ENCODE measurements around the gene DCTD. TPM values are rescaled to one million over a fixed set of nuclear protein-coding genes. Genes with fewer than 3 reads are reported as not detected.

The DCTD gene
- total and polyA plus RNA-seq, 10 donors: 40.4 to 97.2 (median 72.7) TPM

GRCh38 chr4:182893474-182894080 is 23.6 kb downstream of the DCTD start:
- intact Hi-C loops (cut with DNase I; ENCODE audit: low total_unique reads): no loop called here
- Histone ChIP-seq H3K36me3 (peaks cover 9 to 97% (median 77%) of the 10 kb centered on the region in 6 donors), H3K27ac (no peak overlapping the region), H3K4me3 (no peak overlapping the region), H3K27me3 (replicated peaks in 1 of 7) (no peaks in the 10 kb centered on the region), H3K4me1 (peaks cover 0 to 8% (median 3%) of the 10 kb centered on the region in 6 donors), H3K9me3 (no peaks in the 10 kb centered on the region)
- WGBS, 5 donors: 94 to 96% (median 95%) methylated on average over 17 to 19 of the region's 19 CpGs
- no peak for TF ChIP-seq POLR2A (IDR thresholded peaks at IDR 0.05)
- TF ChIP-seq, protein P1, sequence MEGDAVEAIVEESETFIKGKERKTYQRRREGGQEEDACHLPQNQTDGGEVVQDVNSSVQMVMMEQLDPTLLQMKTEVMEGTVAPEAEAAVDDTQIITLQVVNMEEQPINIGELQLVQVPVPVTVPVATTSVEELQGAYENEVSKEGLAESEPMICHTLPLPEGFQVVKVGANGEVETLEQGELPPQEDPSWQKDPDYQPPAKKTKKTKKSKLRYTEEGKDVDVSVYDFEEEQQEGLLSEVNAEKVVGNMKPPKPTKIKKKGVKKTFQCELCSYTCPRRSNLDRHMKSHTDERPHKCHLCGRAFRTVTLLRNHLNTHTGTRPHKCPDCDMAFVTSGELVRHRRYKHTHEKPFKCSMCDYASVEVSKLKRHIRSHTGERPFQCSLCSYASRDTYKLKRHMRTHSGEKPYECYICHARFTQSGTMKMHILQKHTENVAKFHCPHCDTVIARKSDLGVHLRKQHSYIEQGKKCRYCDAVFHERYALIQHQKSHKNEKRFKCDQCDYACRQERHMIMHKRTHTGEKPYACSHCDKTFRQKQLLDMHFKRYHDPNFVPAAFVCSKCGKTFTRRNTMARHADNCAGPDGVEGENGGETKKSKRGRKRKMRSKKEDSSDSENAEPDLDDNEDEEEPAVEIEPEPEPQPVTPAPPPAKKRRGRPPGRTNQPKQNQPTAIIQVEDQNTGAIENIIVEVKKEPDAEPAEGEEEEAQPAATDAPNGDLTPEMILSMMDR (IDR thresholded peaks at IDR 0.05 in 8 of 11, conservative IDR thresholded peaks at IDR 0.05 in 3 of 11): no peak
- no peak for TF ChIP-seq POLR2AphosphoS5 (IDR thresholded peaks at IDR 0.05)
- peak; percentile 65 for DNase-seq

DNA sequence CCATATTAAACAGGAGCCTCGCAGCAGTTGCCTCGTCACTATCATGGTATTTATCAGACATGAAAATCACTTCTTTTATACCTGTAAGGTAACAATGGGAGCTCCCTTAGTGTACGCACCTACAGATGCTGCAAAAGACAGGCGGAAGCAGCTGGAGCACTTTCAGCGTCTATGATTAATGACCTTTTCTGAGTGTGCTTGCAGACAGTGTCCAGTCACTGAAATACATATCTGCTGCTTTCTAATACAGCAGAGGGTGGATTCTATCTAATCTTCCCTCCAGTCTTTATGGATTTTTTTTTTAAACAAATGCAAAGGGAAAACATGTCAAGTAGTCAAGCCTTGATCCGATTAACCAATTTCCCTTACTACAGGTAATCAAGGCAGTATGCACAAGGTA is 24.1 kb downstream of the DCTD start:
- H3K27me3 ChIP-seq (replicated peaks in 1 of 7): no peaks in the 10 kb centered on the region
- DNase-seq: no peak
- peaks cover 9 to 97% (median 80%) of the 10 kb centered on the region in 6 donors for H3K36me3 ChIP-seq
- WGBS, 5 donors: 90 to 97% (median 93%) methylated on average over 6 of the region's 6 CpGs
- H3K9me3 ChIP-seq: no peaks in the 10 kb centered on the region
- intact Hi-C loops (cut with DNase I; ENCODE audit: low total_unique reads): no loop called here
- no peak overlapping the region for H3K27ac ChIP-seq
- TF ChIP-seq POLR2AphosphoS5 (IDR thresholded peaks at IDR 0.05) (no peak), POLR2A (IDR thresholded peaks at IDR 0.05) (no peak)
- TF ChIP-seq, protein P1 (IDR thresholded peaks at IDR 0.05 in 8 of 11, conservative IDR thresholded peaks at IDR 0.05 in 3 of 11): no peak
- H3K4me1 ChIP-seq: peaks cover 0 to 6% (median 2%) of the 10 kb centered on the region in 6 donors
- H3K4me3 ChIP-seq: no peak overlapping the region

DNA sequence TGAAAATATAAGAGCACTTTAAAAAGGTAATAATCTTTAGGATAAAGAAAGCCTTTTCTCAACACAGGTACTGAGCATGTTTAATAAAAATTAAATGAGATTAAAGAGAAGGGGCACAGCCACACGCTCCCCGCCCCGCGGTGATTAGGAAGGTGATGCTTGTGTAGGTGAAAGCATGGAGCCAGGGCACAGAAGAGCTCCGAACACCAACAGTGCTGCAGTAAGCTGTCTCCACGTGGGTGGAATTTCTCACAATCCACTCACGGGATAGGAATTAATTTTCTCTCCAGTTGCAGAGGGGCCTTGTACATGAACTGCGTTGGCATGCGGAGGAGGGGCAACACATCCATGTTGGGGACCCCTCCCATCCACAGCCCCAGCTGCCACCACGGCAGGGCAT is 27.0 kb downstream of the DCTD start:
- no peaks in the 10 kb centered on the region for H3K27me3 ChIP-seq (replicated peaks in 1 of 7)
- WGBS, 5 donors: 91 to 98% (median 95%) methylated on average over 10 of the region's 10 CpGs
- H3K27ac ChIP-seq: no peak overlapping the region
- intact Hi-C loops (cut with DNase I; ENCODE audit: low total_unique reads): no loop called here
- no peak overlapping the region for H3K4me3 ChIP-seq
- no peaks in the 10 kb centered on the region for H3K4me1 ChIP-seq
- peaks cover 9 to 100% (median 79%) of the 10 kb centered on the region in 6 donors for H3K36me3 ChIP-seq
- peaks cover under 1 to 17% (median 5%) of the 10 kb centered on the region in 8 donors for H3K9me3 ChIP-seq
- DNase-seq: no peak
- TF ChIP-seq POLR2AphosphoS5 (IDR thresholded peaks at IDR 0.05): no peak
- TF ChIP-seq, protein P1 (IDR thresholded peaks at IDR 0.05 in 8 of 11, conservative IDR thresholded peaks at IDR 0.05 in 3 of 11): no peak
- TF ChIP-seq POLR2A (IDR thresholded peaks at IDR 0.05): no peak

- H3K9me3 ChIP-seq: peaks cover 2 to 27% (median 12%) of the 10 kb centered on the region in 8 donors
- intact Hi-C loops (cut with DNase I; ENCODE audit: low total_unique reads): no loop called here
- peaks cover 9 to 100% (median 72%) of the 10 kb centered on the region in 6 donors for H3K36me3 ChIP-seq
- TF ChIP-seq, protein P1 (IDR thresholded peaks at IDR 0.05 in 8 of 11, conservative IDR thresholded peaks at IDR 0.05 in 3 of 11): no peak
- TF ChIP-seq POLR2A (IDR thresholded peaks at IDR 0.05) (no peak), POLR2AphosphoS5 (IDR thresholded peaks at IDR 0.05) (no peak)
- no peaks in the 10 kb centered on the region for H3K27me3 ChIP-seq (replicated peaks in 1 of 7)
- H3K27ac ChIP-seq: no peak overlapping the region
- no peaks in the 10 kb centered on the region for H3K4me1 ChIP-seq
- WGBS, 5 donors: 65 to 83% (median 67%) methylated on average over 4 of the region's 4 CpGs
- H3K4me3 ChIP-seq: no peak overlapping the region
- DNase-seq: no peak
Measured at GRCh38 chr4:182888891-182889290, 28.3 kb downstream of the DCTD start.
